NCI-H748 (cell line): Measurements from ENCODE around the gene NR1H3.

Source experiments
- DNase-seq: peaks from one replicate; lab custom pipeline; 2025; ENCODE audit not compliant: unreplicated experiment; lab: John Stamatoyannopoulos, UW

NR1H3 gene

GRCh38 chr11:47243454-47243853 is 14.3 kb upstream of the NR1H3 start:
- DNase-seq, result no peak

GRCh38 chr11:47244448-47245350 is 13.1 kb upstream of the NR1H3 start:
- DNase-seq, result no peak

- DNase-seq, result no peak
Observed at GRCh38 chr11:47245611-47246357, 12.0 kb upstream of the NR1H3 start.

GRCh38 chr11:47247502-47247901 is 10.3 kb upstream of the NR1H3 start:
- DNase-seq, result no peak

GRCh38 chr11:47248304-47248663 is 9.5 kb upstream of the NR1H3 start:
- no peak for DNase-seq

GRCh38 chr11:47248664-47249377 is 9.0 kb upstream of the NR1H3 start, which contains the start of gene ACP2:
ACP2 (minus strand) TSS chr11:47248814; CDS start chr11:47248789, 25 bp downstream.
- DNase-seq, result peak; percentile 94

- DNase-seq, result no peak
Observed at GRCh38 chr11:47249378-47249715, 8.4 kb upstream of the NR1H3 start.

GRCh38 chr11:47251751-47252150 is 6.0 kb upstream of the NR1H3 start:
- no peak for DNase-seq

GRCh38 chr11:47253660-47254059 is 4.1 kb upstream of the NR1H3 start:
- DNase-seq, result no peak

GRCh38 chr11:47254386-47254785 is 3.4 kb upstream of the NR1H3 start:
- DNase-seq, result no peak

- DNase-seq, result no peak
Observed at GRCh38 chr11:47256374-47256773, 1.4 kb upstream of the NR1H3 start.

GRCh38 chr11:47257177-47257516 is 649 bp upstream of the NR1H3 start:
- no peak for DNase-seq

- DNase-seq, result no peak
Observed at GRCh38 chr11:47258317-47258902, 614 bp downstream of the NR1H3 start.

GRCh38 chr11:47259232-47259977 is 1.6 kb downstream of the NR1H3 start:
- peak; percentile 14 for DNase-seq

GRCh38 chr11:47260366-47260765 is 2.6 kb downstream of the NR1H3 start:
- DNase-seq, result no peak

- no peak for DNase-seq
Observed at GRCh38 chr11:47261291-47261800, 3.5 kb downstream of the NR1H3 start.

GRCh38 chr11:47264119-47264518 is 6.3 kb downstream of the NR1H3 start:
- no peak for DNase-seq

- no peak for DNase-seq
Observed at GRCh38 chr11:47264521-47264920, 6.7 kb downstream of the NR1H3 start.

GRCh38 chr11:47267876-47268275 is 10.1 kb downstream of the NR1H3 start:
- DNase-seq, result no peak

GRCh38 chr11:47268448-47269001 is 10.7 kb downstream of the NR1H3 start:
- DNase-seq, result no peak
